Common myeloid progenitor, CD34-positive (primary cell): ENCODE data around the gene PRG2.

Experiments used
- CTCF ChIA-PET: fragments of 350-600 bp; sonication (Branson Sonifier 250); formaldehyde crosslinking; loops from one replicate; lab custom pipeline; 2021; ENCODE audit warnings: antibody characterized with exemption; lab: Charles Lee
- POLR2A ChIA-PET: fragments of 350-600 bp; sonication (Branson Sonifier 250); formaldehyde crosslinking; loops from one replicate; lab custom pipeline; 2021; ENCODE audit warnings: antibody characterized with exemption; lab: Charles Lee
- DNase-seq, 3 donors: peaks; one replicate each; pipeline versions ENCODE4 v3.0.0 to v3.0.0-alpha.2; 2013
- H3K27ac ChIP-seq, 2 experiments: 1 replicate in 1 of 2; 2 replicates in 1 of 2; pipeline ENCODE4 v1.7.0; 2013; ENCODE audit warnings: inconsistent platforms in 2 of 2, low read length in 2 of 2, mild to moderate bottlenecking in 2 of 2, low read depth in 1 of 2, moderate library complexity in 1 of 2; ENCODE audit not compliant: severe bottlenecking in 2 of 2, insufficient read depth in 1 of 2, poor library complexity in 1 of 2
- H3K27me3 ChIP-seq, 5 experiments: replicated peaks in 2 of 5; 1 replicate in 3 of 5; 2 replicates in 2 of 5; pipeline versions ENCODE4 v1.6.1 to v1.7.0; 2013; ENCODE audit warnings: low read length in 4 of 5, mild to moderate bottlenecking in 2 of 5, moderate library complexity in 2 of 5, inconsistent platforms in 1 of 5; ENCODE audit not compliant: insufficient read depth in 5 of 5, control insufficient read depth in 4 of 5
- H3K36me3 ChIP-seq, 4 experiments: 1 replicate in 2 of 4; 2 replicates in 2 of 4; pipeline versions ENCODE4 v1.6.1 to v1.7.0; 2013; ENCODE audit warnings: low read length in 3 of 4, control low read depth in 1 of 4, mild to moderate bottlenecking in 1 of 4; ENCODE audit not compliant: control insufficient read depth in 4 of 4, insufficient read depth in 4 of 4
- H3K4me1 ChIP-seq, 4 experiments: 1 replicate in 3 of 4; 2 replicates in 1 of 4; pipeline versions ENCODE4 v1.6.1 to v1.7.1; 2013; ENCODE audit warnings: low read length in 3 of 4, mild to moderate bottlenecking in 3 of 4, control low read depth in 1 of 4, inconsistent platforms in 1 of 4, moderate library complexity in 1 of 4; ENCODE audit not compliant: control insufficient read depth in 4 of 4, insufficient read depth in 4 of 4; ENCODE audit errors: control extremely low read depth in 1 of 4
- H3K4me3 ChIP-seq, 7 experiments: 1 replicate in 4 of 7; 2 replicates in 3 of 7; pipeline versions ENCODE4 v1.5.1 to v1.7.0; 2013; ENCODE audit warnings: mild to moderate bottlenecking in 7 of 7, low read length in 6 of 7, moderate library complexity in 6 of 7, inconsistent platforms in 2 of 7, low read depth in 2 of 7, control low read depth in 1 of 7; ENCODE audit not compliant: insufficient read depth in 4 of 7, control insufficient read depth in 1 of 7; ENCODE audit errors: extremely low read depth in 1 of 7
- H3K9me3 ChIP-seq, 5 experiments: 1 replicate in 4 of 5; 2 replicates in 1 of 5; pipeline versions ENCODE4 v1.6.1 to v1.7.1; 2013; ENCODE audit warnings: low read length in 4 of 5, mild to moderate bottlenecking in 2 of 5, inconsistent platforms in 1 of 5, low read depth in 1 of 5, moderate library complexity in 1 of 5; ENCODE audit not compliant: control insufficient read depth in 4 of 5, insufficient read depth in 2 of 5; ENCODE audit errors: control extremely low read depth in 1 of 5
- WGBS: methylation state at CpG from one replicate; pipeline ENCODE4 v1.1.5; 2013; ENCODE audit not compliant: insufficient coverage; 5-methylcytosine and 5-hydroxymethylcytosine counted together

The PRG2 gene

GRCh38 chr11:57349491-57350274, 40.8 kb downstream of the PRG2 start:
- Histone ChIP-seq H3K4me3 (no peak overlapping the region), H3K4me1 (peaks cover 10 to 34% (median 26%) of the 10 kb centered on the region in 4 experiments), H3K27ac (no peak overlapping the region), H3K27me3 (no peaks in the 10 kb centered on the region), H3K9me3 (peaks cover 0 to 9% (median 0%) of the 10 kb centered on the region in 5 experiments), H3K36me3 (no peaks in the 10 kb centered on the region)
- peak in 2 of 3 donors; percentile 49 to 55 for DNase-seq
- ChIA-PET CTCF (interaction anchor here (0.5 to 8.7 kb wide), 23 partner anchors 10 to 336 kb away, joined by 3 to 63 read pairs (median 5); partner anchors contain the start of genes P2RX3 and RTN4RL2), POLR2A (no interaction called here)
- WGBS: 34% methylated on average over 21 of the region's 31 CpGs

GRCh38 chr11:57348636-57349313, 41.7 kb downstream of the PRG2 start:
- Histone ChIP-seq H3K36me3 (no peaks in the 10 kb centered on the region), H3K27me3 (no peaks in the 10 kb centered on the region), H3K27ac (no peak overlapping the region), H3K9me3 (peaks cover 0 to 9% (median 0%) of the 10 kb centered on the region in 5 experiments), H3K4me1 (peaks cover 6 to 25% (median 16%) of the 10 kb centered on the region in 4 experiments), H3K4me3 (no peak overlapping the region)
- whole genome bisulfite sequencing: 97% methylated on average over 7 of the region's 14 CpGs
- no peak for DNase-seq
- ChIA-PET CTCF (interaction anchor here (0.5 to 8.7 kb wide), 23 partner anchors 10 to 337 kb away, joined by 3 to 63 read pairs (median 6); partner anchors contain the start of genes P2RX3 and SSRP1), POLR2A (no interaction called here)

- CTCF ChIA-PET: interaction anchor here (0.8 to 8.7 kb wide), 20 partner anchors 10 to 507 kb away, joined by 3 to 63 read pairs (median 6); partner anchors contain the start of genes P2RX3 and SSRP1
- WGBS: 100% methylated on average over 7 of the region's 7 CpGs
- H3K4me3 ChIP-seq: no peak overlapping the region
- POLR2A ChIA-PET: no interaction called here
- H3K27ac ChIP-seq: no peak overlapping the region
- H3K27me3 ChIP-seq: no peaks in the 10 kb centered on the region
- H3K9me3 ChIP-seq: peaks cover 0 to 9% (median 0%) of the 10 kb centered on the region in 5 experiments
- no peak for DNase-seq
- peaks cover 1 to 17% (median 9%) of the 10 kb centered on the region in 4 experiments for H3K4me1 ChIP-seq
- H3K36me3 ChIP-seq: no peaks in the 10 kb centered on the region
Measured at GRCh38 chr11:57348052-57348451, 42.4 kb downstream of the PRG2 start.

- peaks cover 0 to 11% (median 3%) of the 10 kb centered on the region in 4 experiments for H3K4me1 ChIP-seq
- no peak overlapping the region for H3K4me3 ChIP-seq
- peaks cover 0 to 9% (median 0%) of the 10 kb centered on the region in 5 experiments for H3K9me3 ChIP-seq
- no peak overlapping the region for H3K27ac ChIP-seq
- no peaks in the 10 kb centered on the region for H3K36me3 ChIP-seq
- H3K27me3 ChIP-seq: no peaks in the 10 kb centered on the region
- no peak for DNase-seq
- ChIA-PET CTCF (interaction anchor here (0.7 to 8.7 kb wide), 19 partner anchors 9 to 506 kb away, joined by 3 to 63 read pairs (median 7); partner anchors contain the start of genes P2RX3 and SSRP1), POLR2A (no interaction called here)
- 100% methylated on average over 4 of the region's 9 CpGs for WGBS
Measured at GRCh38 chr11:57347336-57347735, 43.1 kb downstream of the PRG2 start.

GRCh38 chr11:57345555-57346211, 44.8 kb downstream of the PRG2 start:
- ChIA-PET POLR2A (interaction anchor here (1.0 kb wide), 1 partner anchor 113 kb away, joined by 4 read pairs; no protein-coding TSS in a partner anchor), CTCF (interaction anchor here (0.6 to 8.7 kb wide), 30 partner anchors 8 to 299 kb away, joined by 3 to 63 read pairs (median 4); partner anchors contain the start of genes P2RX3 and TNKS1BP1)
- WGBS: 41% methylated on average over 5 of the region's 11 CpGs
- H3K9me3 ChIP-seq: peaks cover 0 to 3% (median 0%) of the 10 kb centered on the region in 5 experiments
- H3K4me1 ChIP-seq: peaks cover 0 to 11% (median 2%) of the 10 kb centered on the region in 4 experiments
- H3K27me3 ChIP-seq: no peaks in the 10 kb centered on the region
- H3K36me3 ChIP-seq: no peaks in the 10 kb centered on the region
- H3K4me3 ChIP-seq: no peak overlapping the region
- DNase-seq: peak; percentile 60 to 71 (median 61)
- H3K27ac ChIP-seq: no peak overlapping the region

GRCh38 chr11:57344826-57345225, 45.6 kb downstream of the PRG2 start:
- CTCF ChIA-PET: interaction anchor here (1.0 to 8.7 kb wide), 9 partner anchors 8 to 184 kb away, joined by 3 to 63 read pairs (median 7); partner anchors contain the start of gene P2RX3
- DNase-seq: no peak
- Histone ChIP-seq H3K36me3 (no peaks in the 10 kb centered on the region), H3K27ac (no peak overlapping the region), H3K4me1 (peaks cover 0 to 11% (median 0%) of the 10 kb centered on the region in 4 experiments), H3K9me3 (no peaks in the 10 kb centered on the region), H3K27me3 (no peaks in the 10 kb centered on the region), H3K4me3 (no peak overlapping the region)
- WGBS: 94% methylated on average over 9 of the region's 10 CpGs
- POLR2A ChIA-PET: no interaction called here
